ENCODE results near the gene ADNP.

ADNP gene

DNA sequence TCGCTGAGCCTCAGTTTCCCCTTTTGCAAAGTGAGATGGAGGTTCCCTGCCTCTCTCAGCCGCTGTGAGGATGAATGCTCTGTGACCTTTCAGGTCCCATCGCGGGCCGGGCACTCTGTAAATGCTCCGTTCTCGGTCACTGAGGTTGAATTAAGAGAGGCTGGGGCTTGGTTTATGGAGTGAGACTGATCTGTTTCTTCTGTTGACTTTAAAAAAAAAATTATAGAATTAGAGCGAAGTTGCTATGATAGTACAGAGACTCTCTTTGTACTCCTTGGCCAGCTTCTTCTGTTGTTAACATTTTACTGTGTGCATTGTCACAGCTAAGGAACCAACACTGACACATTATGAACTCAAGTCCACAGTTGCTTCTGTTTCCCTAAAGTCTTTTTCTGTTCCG is 64.4 kb downstream of the ADNP start:
- FAIRE-seq (no peak), DNase-seq (ENCODE audit: insufficient read length, low spot score) (no peak)
- no peak for TF ChIP-seq POLR2A (IDR thresholded peaks at IDR 0.05; ENCODE audit: low read depth, low read length)

DNA sequence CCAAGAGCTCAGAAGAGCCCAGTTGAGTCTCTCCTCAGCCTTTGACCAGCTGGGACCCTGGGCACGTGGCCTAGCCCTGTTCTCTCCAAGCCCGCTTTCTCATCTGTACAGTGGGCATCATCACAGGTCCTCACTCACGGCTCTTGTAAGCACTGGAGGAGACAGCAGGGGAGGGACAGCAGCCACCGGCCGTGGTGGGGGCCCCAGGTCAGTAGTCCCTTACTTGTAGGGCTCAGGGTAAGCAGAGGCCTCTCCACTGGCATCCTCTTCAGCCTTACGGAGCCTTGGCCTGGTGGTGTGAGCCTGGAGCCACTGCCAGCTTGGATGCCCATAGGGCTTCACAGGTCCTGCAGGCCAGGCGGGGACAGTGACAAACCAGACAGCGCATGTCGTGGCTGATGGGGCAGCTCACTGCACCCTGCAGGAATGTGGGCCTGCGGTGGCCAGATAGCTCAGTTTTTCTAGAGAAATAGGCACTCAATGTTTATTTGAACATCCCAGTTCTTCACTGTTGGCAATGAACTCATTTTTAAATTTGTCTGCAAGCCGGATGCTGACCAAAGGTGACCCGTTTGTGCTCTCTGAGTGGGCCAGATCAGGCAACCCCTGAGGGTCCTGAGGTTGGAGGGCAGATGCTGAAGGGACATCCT is 65.1 kb downstream of the ADNP start:
- no peak for TF ChIP-seq POLR2A (IDR thresholded peaks at IDR 0.05; ENCODE audit: low read depth, low read length)
- DNase-seq (ENCODE audit: insufficient read length, low spot score) = no peak
- no peak for FAIRE-seq

DNA sequence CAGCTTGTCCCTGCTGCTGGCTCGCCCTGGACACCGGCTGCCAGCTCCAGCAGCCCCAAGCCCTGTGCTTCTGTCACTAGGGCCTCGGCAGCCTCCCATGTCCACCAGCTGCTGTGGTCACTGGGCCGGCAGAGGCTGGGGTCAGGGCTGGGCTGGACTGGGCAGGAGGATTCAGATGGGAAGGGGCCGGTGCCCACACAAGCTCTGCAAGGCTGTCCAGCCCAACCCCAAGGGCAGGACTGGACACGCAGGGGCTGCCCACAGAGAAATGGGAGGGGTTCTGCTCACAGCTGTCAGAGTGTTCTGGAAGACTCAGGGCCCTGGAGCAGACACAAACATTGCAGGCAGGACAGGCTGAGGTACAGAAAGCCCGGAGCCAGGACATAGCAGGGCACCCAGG is 65.6 kb downstream of the ADNP start:
- no peak for TF ChIP-seq POLR2A (IDR thresholded peaks at IDR 0.05; ENCODE audit: low read depth, low read length)
- no peak for DNase-seq (ENCODE audit: insufficient read length, low spot score)
- no peak for FAIRE-seq

DNA sequence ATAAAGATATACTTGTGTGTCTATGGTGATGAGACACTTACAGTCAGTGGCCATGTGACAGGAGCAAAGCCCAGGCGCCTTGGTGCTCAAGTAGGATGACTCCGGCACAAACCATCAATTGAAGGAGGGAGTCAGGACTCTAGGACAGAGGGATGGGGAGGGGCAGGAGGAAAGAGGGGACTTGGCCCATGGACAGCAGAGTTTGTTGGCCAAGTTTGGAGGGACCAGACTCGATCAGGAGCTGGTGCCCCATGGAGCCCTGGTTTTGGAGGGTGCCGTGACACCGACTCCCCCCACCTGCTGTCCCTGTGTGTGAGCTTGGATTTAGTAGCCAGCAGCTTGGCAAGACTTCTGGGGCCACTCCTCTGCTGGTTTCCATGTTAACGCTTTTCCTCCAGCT is 66.1 kb downstream of the ADNP start:
- DNase-seq (ENCODE audit: insufficient read length, low spot score) = no peak
- no peak for FAIRE-seq
- no peak for TF ChIP-seq POLR2A (IDR thresholded peaks at IDR 0.05; ENCODE audit: low read depth, low read length)

DNA sequence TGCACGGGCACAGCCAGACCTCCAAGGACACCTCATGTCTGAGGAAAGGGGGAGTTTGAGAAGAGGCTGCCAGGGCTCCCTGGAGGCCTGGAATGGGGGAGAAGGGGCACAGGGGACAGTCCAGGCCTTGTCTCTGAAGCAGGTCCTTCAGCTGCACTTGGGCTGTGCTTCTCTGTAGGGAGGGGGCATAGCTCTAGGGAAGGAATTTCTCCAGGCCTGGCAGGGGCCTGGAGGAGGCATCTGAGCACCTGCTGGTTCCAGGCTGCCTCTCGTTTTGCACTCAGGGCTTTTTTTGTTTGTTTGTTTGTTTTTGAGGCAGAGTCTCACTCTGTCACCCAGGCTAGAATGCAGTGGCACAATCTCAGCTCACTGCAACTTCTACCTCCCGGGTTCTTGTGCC is 68.7 kb downstream of the ADNP start:
- FAIRE-seq (no peak), DNase-seq (ENCODE audit: insufficient read length, low spot score) (no peak)

DNA sequence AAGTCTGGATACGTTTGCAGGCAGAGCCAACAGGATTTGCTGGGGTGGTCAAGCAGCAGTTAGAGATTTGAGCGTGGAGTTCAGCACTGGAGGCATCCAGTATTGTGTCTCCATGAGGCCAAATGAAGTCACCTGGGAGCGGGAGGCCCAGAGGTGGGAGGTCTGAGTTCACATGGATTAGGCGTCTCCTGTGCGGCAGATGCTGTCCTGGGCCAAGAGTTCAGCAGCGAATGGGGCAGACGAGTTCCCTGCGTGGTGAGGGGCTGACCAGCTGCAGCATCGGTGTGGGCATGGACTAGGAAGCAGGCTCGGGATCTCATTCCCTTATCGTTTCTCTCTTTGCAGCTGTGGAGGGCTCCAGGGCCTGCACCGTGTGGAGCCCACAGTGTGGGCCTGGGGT is 70.2 kb downstream of the ADNP start:
- TF ChIP-seq POLR2A (IDR thresholded peaks at IDR 0.05; ENCODE audit: low read depth, low read length) = no peak
- no peak for FAIRE-seq
- no peak for DNase-seq (ENCODE audit: insufficient read length, low spot score)

More for the DNA sequence above, 68.7 kb downstream of the ADNP start:
- TF ChIP-seq POLR2A (IDR thresholded peaks at IDR 0.05; ENCODE audit: low read depth, low read length) = no peak

DNA sequence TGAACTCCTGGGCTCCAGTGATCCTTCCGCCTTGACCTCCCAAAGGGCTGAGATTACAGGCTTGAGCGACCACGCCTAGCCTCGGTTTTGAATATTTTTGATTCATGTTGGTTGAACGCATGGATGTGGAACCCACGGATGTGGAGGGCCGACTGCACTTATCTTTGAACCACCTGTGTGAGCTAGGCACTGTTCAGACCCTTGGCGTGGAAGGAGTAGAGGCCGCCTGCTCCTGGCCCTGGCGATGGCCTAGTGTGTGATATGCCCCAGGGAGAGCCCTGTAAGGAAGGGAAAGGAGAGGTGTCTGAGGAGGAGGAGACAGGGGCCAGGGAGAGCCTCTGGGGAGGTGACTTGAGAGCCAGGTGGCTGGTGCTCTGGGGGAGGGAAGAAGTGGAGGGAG is 72.1 kb downstream of the ADNP start:
- DNase-seq (ENCODE audit: insufficient read length, low spot score) (no peak), FAIRE-seq (no peak)
- TF ChIP-seq POLR2A (IDR thresholded peaks at IDR 0.05; ENCODE audit: low read depth, low read length) = no peak

DNA sequence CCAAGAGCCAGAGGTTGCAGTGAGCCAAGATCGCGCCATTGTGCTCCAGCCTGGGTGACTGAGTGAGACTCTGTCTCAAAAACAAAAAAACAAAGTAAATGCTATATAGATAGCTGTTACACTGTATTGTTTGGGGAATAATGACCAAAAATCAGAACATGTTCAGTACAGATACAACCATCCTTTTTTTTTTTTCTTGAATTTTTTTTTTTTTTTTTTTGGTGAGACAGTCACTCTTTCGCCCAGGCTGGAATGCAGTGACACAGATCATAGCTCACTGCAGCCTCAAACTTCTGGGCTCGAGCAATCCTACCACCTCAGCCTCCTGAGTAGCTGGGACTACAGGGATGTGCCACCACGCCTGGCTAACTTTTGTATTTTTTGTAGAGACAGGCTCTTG is 72.7 kb downstream of the ADNP start:
- FAIRE-seq (no peak), DNase-seq (ENCODE audit: insufficient read length, low spot score) (no peak)
- no peak for TF ChIP-seq POLR2A (IDR thresholded peaks at IDR 0.05; ENCODE audit: low read depth, low read length)

DNA sequence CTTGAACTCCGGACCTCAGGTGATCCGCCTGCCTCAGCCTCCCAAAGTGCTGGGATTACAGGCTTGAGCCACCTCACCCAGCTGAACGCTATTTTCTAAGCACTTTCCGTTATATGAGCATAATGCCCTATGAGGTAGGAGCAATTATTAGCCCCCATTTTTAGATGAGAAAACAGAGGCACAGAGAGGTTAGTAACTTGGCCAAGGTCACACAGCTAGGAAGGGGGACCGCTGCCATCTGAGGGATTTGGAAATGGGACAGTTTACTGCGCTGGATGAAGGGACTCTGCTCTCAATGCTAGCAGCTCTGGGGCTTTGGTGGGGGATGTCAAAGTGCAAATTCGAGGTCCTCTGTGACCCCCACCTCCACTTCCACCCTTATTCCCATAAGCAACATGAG is 73.9 kb downstream of the ADNP start:
- no peak for FAIRE-seq
- TF ChIP-seq POLR2A (IDR thresholded peaks at IDR 0.05; ENCODE audit: low read depth, low read length) = no peak
- no peak for DNase-seq (ENCODE audit: insufficient read length, low spot score)

DNA sequence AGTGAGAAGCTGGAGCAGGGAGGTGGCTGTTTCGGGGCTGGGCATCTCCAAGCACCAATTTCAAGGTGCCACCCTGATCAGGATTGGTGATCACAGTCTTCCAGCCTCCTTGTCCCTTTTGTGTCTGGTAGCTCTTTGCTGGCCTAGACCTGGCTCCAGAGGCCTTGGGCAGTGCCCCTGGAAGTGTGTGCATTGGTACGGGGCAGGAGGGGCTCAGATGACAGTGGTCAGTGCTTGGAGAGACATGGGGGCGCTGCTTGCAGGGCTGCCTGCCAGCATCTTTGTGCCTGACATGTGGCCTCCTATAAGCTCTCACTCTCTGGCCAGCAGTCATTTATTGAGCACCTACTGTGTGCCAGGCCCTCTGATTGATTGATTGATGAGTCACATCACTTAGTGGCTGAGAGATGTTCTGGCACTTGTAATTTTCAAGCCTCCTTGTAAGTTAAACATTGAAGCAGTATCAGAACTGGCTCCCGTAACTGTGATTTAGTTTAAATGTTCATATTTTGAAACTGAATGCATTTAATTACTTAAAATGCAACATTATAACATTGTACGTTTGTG is 74.7 kb downstream of the ADNP start:
- FAIRE-seq (no peak), DNase-seq (ENCODE audit: insufficient read length, low spot score) (no peak)
- TF ChIP-seq POLR2A (IDR thresholded peaks at IDR 0.05; ENCODE audit: low read depth, low read length) = no peak

DNA sequence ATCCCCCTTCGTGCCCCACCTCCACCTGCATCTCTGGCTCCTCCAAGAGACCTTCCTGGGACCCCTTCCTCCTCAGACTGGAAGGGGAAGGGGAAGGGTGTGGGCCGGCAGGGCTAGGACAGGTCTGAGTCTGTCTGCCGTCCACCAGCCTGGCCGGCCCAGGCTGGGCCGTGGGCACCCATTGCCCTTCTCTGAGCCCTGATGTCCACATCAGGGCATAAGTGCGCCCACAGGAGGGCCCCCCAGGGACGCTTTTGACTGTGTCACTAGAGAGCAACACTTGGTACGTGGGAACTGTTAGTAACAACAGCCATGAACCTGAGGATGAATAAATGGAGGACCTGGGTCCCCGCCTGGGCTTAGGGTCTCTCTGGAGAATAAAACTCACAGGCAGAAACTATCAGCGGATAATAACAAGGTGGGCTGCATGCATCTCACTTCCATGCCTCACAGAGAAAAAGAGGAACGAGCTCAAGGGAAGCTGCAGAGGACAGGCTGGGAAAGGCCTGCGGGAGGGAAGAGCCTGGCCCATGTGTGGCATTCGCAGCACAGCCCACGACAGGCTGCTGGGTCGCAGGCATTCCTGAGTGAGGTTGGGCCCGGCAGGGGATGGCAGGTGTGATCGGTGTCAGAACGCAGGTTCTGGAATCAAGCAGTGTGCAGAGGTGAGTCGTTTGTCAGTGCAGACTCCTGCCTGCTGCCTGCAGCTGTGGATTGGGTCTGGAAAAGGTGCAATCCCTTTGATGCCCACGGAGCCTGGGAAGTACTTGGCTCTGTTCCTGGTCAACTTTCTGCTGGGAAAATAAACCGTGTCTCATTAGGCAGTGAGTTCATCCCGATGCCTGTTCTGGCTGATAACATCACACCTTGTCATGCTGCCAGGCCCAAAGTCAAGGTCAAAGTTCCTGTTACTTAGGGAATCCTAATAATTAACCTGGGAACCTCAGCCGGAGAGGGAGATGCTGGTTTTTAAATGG is 75.5 kb downstream of the ADNP start:
- no peak for TF ChIP-seq POLR2A (IDR thresholded peaks at IDR 0.05; ENCODE audit: low read depth, low read length)
- DNase-seq (ENCODE audit: insufficient read length, low spot score) (peak; percentile 40), FAIRE-seq (no peak)

DNA sequence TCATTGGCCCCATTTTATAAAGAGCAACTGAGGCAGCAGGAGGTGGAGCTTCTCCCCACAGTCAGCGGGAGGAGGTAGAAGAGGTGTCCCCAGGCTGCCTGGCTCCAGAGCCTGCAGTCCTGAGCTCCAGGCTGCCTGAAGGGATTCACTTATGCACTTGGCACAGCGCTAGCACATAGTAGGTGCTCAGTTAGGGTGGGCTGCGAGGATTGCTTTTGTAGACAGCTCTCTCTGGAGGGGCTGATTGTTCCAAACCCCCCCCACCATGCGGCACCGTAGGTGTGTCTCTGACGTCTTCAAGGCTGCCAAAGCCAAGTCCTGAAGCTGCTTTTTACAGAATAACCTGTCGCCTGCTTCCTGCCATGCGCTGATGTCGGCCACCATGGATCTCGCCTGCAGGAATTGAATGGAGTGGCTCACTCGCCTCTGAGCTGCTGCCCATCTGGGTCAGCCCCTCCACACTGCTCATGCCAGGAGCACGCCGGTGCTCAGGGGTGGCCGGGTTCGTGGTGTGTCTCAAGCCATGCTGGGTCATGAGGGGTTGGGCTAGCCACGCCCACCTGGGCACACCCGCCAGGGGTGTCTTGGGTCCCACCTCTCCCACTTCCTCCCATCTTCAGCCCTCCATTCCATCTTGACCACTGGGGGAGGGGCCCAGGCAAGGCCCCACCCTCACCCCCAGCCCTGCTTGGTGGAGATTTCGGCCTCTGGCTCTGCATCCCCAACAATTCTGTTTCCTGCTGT is 76.6 kb downstream of the ADNP start:
- no peak for DNase-seq (ENCODE audit: insufficient read length, low spot score)
- no peak for FAIRE-seq
- TF ChIP-seq POLR2A (IDR thresholded peaks at IDR 0.05; ENCODE audit: low read depth, low read length) = no peak

DNA sequence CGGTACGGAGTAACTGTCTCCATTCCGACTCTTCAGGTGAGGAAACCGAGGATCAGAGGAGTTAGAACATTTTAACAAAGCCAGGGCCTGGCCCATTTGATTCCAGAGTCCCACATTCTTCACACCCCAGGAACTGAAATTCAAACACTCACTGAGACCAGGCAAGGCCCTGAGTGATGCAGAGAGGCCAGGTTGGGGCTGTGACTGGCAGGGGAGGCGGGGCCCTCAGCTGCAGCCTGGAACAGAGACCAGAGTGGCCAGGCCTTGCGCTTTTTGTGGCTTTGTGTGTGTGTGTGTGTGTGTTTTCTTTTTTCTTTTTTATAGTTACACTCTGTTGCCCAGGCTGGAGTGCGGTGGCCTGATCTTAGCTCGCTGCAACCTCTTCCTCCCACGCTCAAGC is 79.2 kb downstream of the ADNP start:
- no peak for TF ChIP-seq POLR2A (IDR thresholded peaks at IDR 0.05; ENCODE audit: low read depth, low read length)
- DNase-seq (ENCODE audit: insufficient read length, low spot score) = no peak
- no peak for FAIRE-seq

DNA sequence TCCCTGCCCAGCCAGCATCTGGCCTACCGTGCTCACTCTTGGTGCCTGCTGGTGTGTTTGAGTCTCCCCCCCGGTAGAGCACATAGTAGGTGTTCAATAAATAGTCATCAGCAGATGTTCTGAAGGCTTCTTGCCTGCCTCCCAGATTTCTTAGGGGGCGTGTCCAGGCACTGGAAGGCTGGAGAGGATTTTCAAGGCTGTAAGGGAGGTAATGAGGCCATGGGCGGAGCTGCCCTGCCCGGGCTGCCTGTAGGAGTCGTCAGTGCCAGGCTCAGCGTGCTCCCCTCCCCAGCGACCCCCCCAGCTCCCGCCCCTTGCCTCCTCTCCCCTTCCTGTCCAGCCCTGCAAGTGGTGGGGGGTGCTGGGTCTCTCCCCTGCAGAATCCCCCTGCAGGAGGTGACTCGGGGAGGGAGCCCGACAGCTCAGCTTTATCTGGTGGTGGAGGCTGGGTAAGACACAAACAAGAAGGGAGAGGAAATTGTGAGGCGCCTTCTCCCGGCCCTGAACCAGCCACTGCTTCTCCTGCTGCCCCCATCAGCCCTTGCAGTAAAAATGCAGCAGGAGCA is 80.4 kb downstream of the ADNP start:
- FAIRE-seq (no peak), DNase-seq (ENCODE audit: insufficient read length, low spot score) (no peak)
- TF ChIP-seq POLR2A (IDR thresholded peaks at IDR 0.05; ENCODE audit: low read depth, low read length) = no peak
